Right cardiac atrium (tissue), 5 donors: ENCODE results near the gene DDX54. TPM values are rescaled to one million over a fixed set of nuclear protein-coding genes. Genes with fewer than 3 reads are reported as not detected.
"Not testable (repeated sequence)": the region's sequence is repeated elsewhere in the genome, so short reads cannot be mapped to it uniquely, and the experiment has no call there.

Source experiments
- ATAC-seq, 2 donors: fragments of 200-7000 bp; cut with Tn5 transposase; one replicate each; pipeline versions ENCODE4 v1.8.0 to v1.9.1; 2020; ENCODE audit warnings: moderate library complexity in 2 of 2, mild to moderate bottlenecking in 1 of 2
- DNase-seq, 3 donors: peaks; one replicate each; pipeline ENCODE4 v3.0.0-alpha.2; 2020
- H3K27ac ChIP-seq: one replicate; pipeline ENCODE4 v1.5.1; 2013; ENCODE audit warnings: mild to moderate bottlenecking, low read length, control low read depth, moderate library complexity
- H3K27me3 ChIP-seq: one replicate; pipeline ENCODE4 v1.6.1; 2013; ENCODE audit not compliant: control insufficient read depth, insufficient read depth
- H3K4me1 ChIP-seq: one replicate; pipeline ENCODE4 v1.6.1; 2013; ENCODE audit warnings: low read length; ENCODE audit not compliant: control insufficient read depth, insufficient read depth
- H3K4me3 ChIP-seq: one replicate; pipeline ENCODE4 v1.5.1; 2013; ENCODE audit warnings: low read length, control low read depth
- H3K9me3 ChIP-seq: one replicate; pipeline ENCODE4 v1.6.1; 2013; ENCODE audit warnings: low read length; ENCODE audit not compliant: control insufficient read depth
- WGBS: extraction: QIAGEN DNeasy Blood & Tissue Kit; methylation state at CpG from one replicate; pipeline ENCODE4 v1.1.7; 2013; 5-methylcytosine and 5-hydroxymethylcytosine counted together
- intact Hi-C, 4 donors: fragments of 100-400 bp; cut with DNase I; formaldehyde crosslinking; loops; one replicate each; pipeline versions ENCODE4 v1.11.0 to v1.14.0; 2022 to 2023
- polyA plus RNA-seq: library from polyadenylated mRNA; stranded (reverse); fragments of 200-250 nt; gene quantifications from one replicate; pipeline ENCODE4 v1.2.3, GENCODE V29; 2013
- total RNA-seq, 4 donors: library from RNA; stranded (reverse); fragmentation: NEBNext Ultra II Directional; extraction: Animal tissue kit (Norgen Biotek cat#: 25700); gene quantifications; one replicate each; pipeline ENCODE4 v1.2.1, GENCODE V29; 2021
- donor health status: healthy with polysubstance abuse.
- donor health status: DM: no; HTN: yes; CAD: no.
- donor health status: DM: no; HTN: no; CAD: no.
- donor health status: DM: no; HTN: yes; CAD: no; lungs with severe emphysema.
- donor health status: DM: yes; HTN: yes; CAD: no.

Gene DDX54
- total and polyA plus RNA-seq, 5 donors, result 17.2 to 36.1 (median 29.2) TPM

GRCh38 chr12:113130457-113131135, 54.7 kb downstream of the DDX54 start:
- ATAC-seq, result no peak

GRCh38 chr12:113129664-113130456, 55.4 kb downstream of the DDX54 start:
- H3K27ac ChIP-seq, result no peak overlapping the region
- intact Hi-C loops, result no loop called here
- ATAC-seq (no peak), DNase-seq (no peak)
- H3K27me3 ChIP-seq, result no peaks in the 10 kb centered on the region
- H3K9me3 ChIP-seq, result no peaks in the 10 kb centered on the region
- H3K4me1 ChIP-seq, result no peaks in the 10 kb centered on the region
- H3K4me3 ChIP-seq, result no peak overlapping the region
- 70% methylated on average over 17 of the region's 17 CpGs for WGBS

More at GRCh38 chr12:113130457-113131135, 54.7 kb downstream of the DDX54 start:
- WGBS, result 49% methylated on average over 18 of the region's 18 CpGs
- H3K4me1 ChIP-seq, result no peaks in the 10 kb centered on the region
- H3K9me3 ChIP-seq, result no peaks in the 10 kb centered on the region
- H3K4me3 ChIP-seq, result no peak overlapping the region
- DNase-seq, result no peak
- no peaks in the 10 kb centered on the region for H3K27me3 ChIP-seq
- intact Hi-C loops, result no loop called here
- no peak overlapping the region for H3K27ac ChIP-seq

GRCh38 chr12:113128802-113129663, 56.2 kb downstream of the DDX54 start:
- ATAC-seq (no peak), DNase-seq (no peak)
- no peak overlapping the region for H3K27ac ChIP-seq
- H3K4me1 ChIP-seq, result no peaks in the 10 kb centered on the region
- H3K27me3 ChIP-seq, result no peaks in the 10 kb centered on the region
- intact Hi-C loops, result no loop called here
- 57% methylated on average over 9 of the region's 9 CpGs for WGBS
- no peak overlapping the region for H3K4me3 ChIP-seq
- no peaks in the 10 kb centered on the region for H3K9me3 ChIP-seq

GRCh38 chr12:113127791-113128199, 57.5 kb downstream of the DDX54 start:
- Histone ChIP-seq H3K4me1 (no peaks in the 10 kb centered on the region), H3K27ac (no peak overlapping the region), H3K27me3 (no peaks in the 10 kb centered on the region), H3K4me3 (no peak overlapping the region), H3K9me3 (no peaks in the 10 kb centered on the region)
- 34% methylated on average over 15 of the region's 15 CpGs for WGBS
- ATAC-seq (no peak), DNase-seq (no peak)
- intact Hi-C loops, result no loop called here

GRCh38 chr12:113120670-113121370, 64.5 kb downstream of the DDX54 start:
- WGBS, result 72% methylated on average over 3 of the region's 3 CpGs
- intact Hi-C loops, result no loop called here
- Histone ChIP-seq H3K27me3 (no peaks in the 10 kb centered on the region), H3K9me3 (no peaks in the 10 kb centered on the region), H3K4me3 (no peak overlapping the region), H3K4me1 (no peaks in the 10 kb centered on the region), H3K27ac (no peak overlapping the region)
- DNase-seq, result no peak
- no peak for ATAC-seq

- H3K9me3 ChIP-seq, result no peaks in the 10 kb centered on the region
- WGBS, result 31% methylated on average over 4 of the region's 4 CpGs
- no peaks in the 10 kb centered on the region for H3K27me3 ChIP-seq
- no peaks in the 10 kb centered on the region for H3K4me1 ChIP-seq
- intact Hi-C loops, result no loop called here
- no peak for DNase-seq
- no peak overlapping the region for H3K27ac ChIP-seq
- H3K4me3 ChIP-seq, result no peak overlapping the region
- ATAC-seq, result no peak
These were observed 65.2 kb downstream of the DDX54 start for GRCh38 chr12:113119980-113120669.

GRCh38 chr12:113118142-113118541, 67.1 kb downstream of the DDX54 start:
- Histone ChIP-seq H3K4me3 (no peak overlapping the region), H3K9me3 (no peaks in the 10 kb centered on the region), H3K27ac (no peak overlapping the region), H3K27me3 (no peaks in the 10 kb centered on the region), H3K4me1 (no peaks in the 10 kb centered on the region)
- intact Hi-C loops, result no loop called here
- 96% methylated on average over 1 of the region's 1 CpG for WGBS
- DNase-seq (no peak), ATAC-seq (no peak)

- intact Hi-C loops, ATAC-seq, DNase-seq, H3K27me3 ChIP-seq, H3K27ac ChIP-seq, H3K9me3 ChIP-seq, H3K4me3 ChIP-seq, H3K4me1 ChIP-seq: not testable (repeated sequence)
- 77% methylated on average over 8 of the region's 8 CpGs for WGBS
These were observed 67.6 kb downstream of the DDX54 start for GRCh38 chr12:113117684-113118083.

- Histone ChIP-seq H3K27me3 (no peaks in the 10 kb centered on the region), H3K4me3 (no peak overlapping the region), H3K9me3 (no peaks in the 10 kb centered on the region), H3K27ac (no peak overlapping the region), H3K4me1 (no peaks in the 10 kb centered on the region)
- DNase-seq (no peak), ATAC-seq (no peak)
- WGBS, result 64% methylated on average over 6 of the region's 6 CpGs
- intact Hi-C loops, result no loop called here
These were observed 68.4 kb downstream of the DDX54 start for GRCh38 chr12:113116875-113117274.

GRCh38 chr12:113115455-113116126, 69.7 kb downstream of the DDX54 start:
- H3K4me3 ChIP-seq, result no peak overlapping the region

More at GRCh38 chr12:113115455-113116126, 69.7 kb downstream of the DDX54 start:
- intact Hi-C loops, result no loop called here
- no peaks in the 10 kb centered on the region for H3K9me3 ChIP-seq
- ATAC-seq (no peak), DNase-seq (no peak)
- H3K4me1 ChIP-seq, result no peaks in the 10 kb centered on the region
- WGBS, result 81% methylated on average over 22 of the region's 22 CpGs
- no peaks in the 10 kb centered on the region for H3K27me3 ChIP-seq
- no peak overlapping the region for H3K27ac ChIP-seq
